Myocyte (in vitro differentiated cells): ENCODE data around the gene CRTC1. TPM values are rescaled to one million over a fixed set of nuclear protein-coding genes. Genes with fewer than 3 reads are reported as not detected.
"Not testable (repeated sequence)": the region's sequence is repeated elsewhere in the genome, so short reads cannot be mapped to it uniquely, and the experiment has no call there.

Experiments
- DNase-seq: peaks from one replicate; pipeline ENCODE4 v3.0.0-alpha.2; 2012; ENCODE audit warnings: low read depth
- total RNA-seq: library from RNA; depleted of rRNA; stranded (reverse); fragments of >200 nt; gene quantifications from 2 replicates; pipeline ENCODE4 v1.2.3, GENCODE V29; 2014

CRTC1 gene
- total RNA-seq, 1 donor from 2014 or later = 3.3 TPM

GRCh38 chr19:18798384-18799352, 115.2 kb downstream of the CRTC1 start:
- DNase-seq = no peak

GRCh38 chr19:18799389-18799970, 116.0 kb downstream of the CRTC1 start:
- DNase-seq = no peak

DNA sequence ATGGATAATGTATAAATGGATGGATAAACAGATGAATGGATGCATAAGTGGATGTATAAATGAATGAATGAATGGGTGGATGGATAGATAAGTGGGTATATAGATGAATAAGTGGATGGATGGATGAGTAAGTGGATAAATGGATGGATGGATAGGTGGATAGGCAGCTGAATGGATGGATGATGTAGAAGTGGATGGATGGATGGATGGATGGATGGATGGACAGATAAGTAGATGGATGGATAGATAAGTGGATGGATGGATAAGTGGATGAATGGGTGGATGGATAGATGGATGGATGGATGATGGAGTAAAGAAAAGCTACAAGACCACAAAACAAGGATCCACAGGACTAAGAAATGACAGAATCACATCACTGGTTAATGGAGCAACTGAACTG, 116.6 kb downstream of the CRTC1 start:
- no peak for DNase-seq

DNA sequence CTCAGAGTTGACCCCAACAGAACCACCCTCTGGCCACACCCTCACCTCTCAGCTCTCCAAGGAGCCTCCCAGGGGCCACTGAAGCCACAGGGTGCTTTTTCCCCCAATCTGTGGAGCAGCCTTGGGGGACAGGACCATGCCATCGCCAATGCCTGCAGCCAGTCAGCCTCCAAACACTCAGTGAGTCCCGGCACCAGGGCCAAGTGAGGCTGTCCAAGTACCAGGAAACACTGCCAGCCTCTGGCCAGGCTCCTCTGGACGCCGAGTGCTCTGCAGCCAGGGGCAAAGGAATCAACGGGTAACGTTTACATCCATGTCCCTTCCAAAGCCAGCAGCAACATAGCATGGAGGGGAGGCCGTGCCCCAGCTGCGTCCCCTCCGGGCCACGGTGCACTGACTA, 117.2 kb downstream of the CRTC1 start:
- DNase-seq = no peak

GRCh38 chr19:18802354-18802753, 118.9 kb downstream of the CRTC1 start:
- no peak for DNase-seq

DNA sequence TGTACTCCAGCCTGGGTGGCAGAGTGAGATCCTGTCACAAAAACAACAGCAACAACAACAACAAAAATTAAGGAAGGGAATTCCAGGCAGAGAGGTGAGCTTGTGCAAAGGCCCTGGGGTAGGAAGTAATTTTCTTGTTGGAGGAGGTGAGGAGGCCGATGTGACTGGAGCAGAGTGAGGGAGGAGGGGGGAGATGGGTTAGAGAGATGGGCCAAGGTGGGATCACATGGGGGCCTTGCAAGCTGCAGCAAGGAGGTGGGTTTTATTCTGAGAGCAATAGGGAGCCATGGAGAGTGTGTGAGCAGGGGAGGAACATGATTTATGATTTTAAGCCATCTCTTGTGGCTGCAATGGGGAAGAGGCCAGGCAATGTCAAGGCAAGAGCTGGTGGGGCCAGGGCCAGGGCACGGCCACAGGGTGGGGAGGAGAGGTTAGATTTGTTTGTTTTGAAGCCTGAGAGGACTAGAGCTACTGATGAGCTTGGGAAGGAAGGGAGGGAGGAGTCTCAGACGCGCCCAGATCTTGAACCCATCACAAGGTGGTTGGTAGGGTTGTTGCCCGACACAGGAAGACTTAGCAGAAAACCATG, 120.2 kb downstream of the CRTC1 start:
- no peak for DNase-seq

GRCh38 chr19:18804139-18804601, 120.7 kb downstream of the CRTC1 start:
- no peak for DNase-seq

- DNase-seq = no peak
These were observed 121.2 kb downstream of the CRTC1 start for GRCh38 chr19:18804643-18805042.

DNA sequence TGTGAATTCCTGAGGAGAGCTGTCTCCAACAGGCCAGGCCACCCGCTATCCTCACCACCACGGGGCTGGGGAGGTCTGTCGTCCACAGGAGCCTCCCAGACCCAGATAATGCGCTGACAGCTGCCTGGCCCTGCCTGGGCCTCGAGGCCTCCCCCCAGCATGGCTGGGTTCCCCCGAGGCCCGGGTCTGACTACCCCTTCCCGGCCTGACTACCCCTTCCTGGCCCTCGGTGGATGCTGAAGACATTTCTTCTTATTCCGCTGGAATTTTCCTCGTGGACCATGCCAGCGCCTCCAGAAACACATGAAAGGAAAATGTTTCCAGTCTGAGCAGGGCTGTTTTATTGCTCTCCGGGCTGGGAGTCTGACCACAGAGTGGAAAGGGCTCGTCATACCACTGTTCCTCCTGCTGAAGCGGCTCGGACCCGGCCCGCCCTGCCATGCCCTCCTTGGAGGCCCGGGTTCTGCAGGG, 124.4 kb downstream of the CRTC1 start:
- DNase-seq = no peak

DNA sequence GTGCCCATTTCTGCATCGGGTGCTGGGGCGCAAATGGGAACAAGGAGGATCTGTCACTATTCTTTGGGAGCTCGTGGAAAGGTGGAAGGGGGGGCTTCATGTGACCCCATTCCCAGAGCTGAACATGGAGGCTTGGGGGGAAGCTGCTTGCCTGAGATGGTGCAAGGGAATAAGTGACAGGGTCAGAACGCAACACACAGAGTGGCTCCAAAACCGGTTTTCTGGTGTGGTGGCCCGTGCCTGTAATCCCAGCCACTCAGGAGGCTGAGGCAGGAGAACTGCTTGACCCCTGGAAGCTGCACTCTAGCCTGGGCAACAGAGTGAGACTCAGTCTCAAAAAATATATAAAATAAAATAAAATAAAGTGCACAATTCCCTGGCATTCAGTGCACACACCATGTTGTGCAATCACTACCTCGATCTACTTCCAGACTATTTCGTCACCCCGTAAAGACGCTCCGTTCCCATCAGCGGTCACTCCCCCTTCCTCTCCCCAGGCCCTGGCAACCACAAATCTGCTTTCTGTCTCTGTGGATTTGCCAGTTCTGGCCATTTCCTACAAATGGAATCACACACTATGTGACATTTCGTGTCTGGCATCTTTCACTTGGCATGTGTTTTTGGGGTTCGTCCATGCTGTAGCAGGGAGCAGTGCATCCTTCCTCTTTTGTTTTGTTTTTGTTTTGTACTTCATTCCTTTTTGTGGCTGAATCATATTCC, 125.8 kb downstream of the CRTC1 start:
- peak; percentile 54 for DNase-seq

DNA sequence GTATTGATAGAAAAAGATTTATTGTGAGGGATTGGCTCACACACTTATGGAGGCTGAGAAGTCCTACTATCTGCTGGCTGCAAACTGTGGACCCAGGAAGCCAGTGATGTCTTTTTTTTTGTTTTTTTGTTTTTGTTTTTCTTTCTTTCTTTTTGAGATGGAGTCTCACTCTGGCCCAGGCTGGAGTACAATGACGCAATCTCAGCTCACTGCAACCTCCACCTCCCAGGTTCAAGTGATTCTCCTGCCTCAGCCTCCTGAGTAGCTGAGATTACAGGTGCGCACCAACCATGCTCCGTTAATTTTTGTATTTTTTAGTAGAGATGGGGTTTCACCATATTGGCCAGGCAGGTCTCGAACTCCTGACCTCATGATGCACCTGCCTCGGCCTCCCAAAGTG, 128.2 kb downstream of the CRTC1 start:
- not testable (repeated sequence) for DNase-seq

DNA sequence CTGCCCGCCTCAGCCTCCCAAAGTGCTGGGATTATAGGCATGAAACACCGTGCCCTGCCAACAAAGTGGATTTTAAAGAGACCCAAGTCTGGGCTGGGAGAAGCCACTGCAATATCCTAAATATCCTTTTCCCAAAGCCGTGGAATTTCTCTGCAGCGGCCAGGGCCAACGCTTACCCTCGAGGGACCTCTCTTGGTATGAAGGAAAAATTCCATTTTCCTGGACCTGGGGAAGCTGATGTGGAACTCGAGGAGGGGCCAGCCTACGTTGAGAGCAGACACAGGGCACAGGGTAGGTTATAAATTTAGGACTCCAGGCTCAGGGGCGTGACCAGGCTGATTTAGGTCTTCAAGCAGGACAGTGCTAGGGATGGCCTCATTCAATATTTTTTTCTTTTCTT, 130.6 kb downstream of the CRTC1 start:
- peak; percentile 41 for DNase-seq

DNA sequence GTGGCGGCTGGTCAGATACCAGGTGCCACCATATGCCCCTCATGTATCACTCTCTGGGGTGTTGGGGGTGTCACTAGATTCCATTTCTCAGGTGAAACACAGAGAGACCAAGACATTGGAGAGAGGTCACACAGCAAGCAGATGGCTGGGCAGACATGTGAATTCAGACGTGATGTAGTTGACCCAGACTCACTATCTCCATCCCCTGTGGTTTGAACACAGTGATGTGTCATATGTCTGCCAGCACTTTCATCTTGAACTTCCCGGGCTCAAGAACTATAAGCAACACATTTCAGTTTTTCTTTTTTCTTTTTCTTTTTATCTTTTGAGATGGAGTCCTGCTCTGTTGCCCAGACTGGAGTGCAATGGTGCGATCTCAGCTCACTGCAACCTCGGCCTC, 132.2 kb downstream of the CRTC1 start:
- no peak for DNase-seq

GRCh38 chr19:18816645-18817044, 133.2 kb downstream of the CRTC1 start:
- not testable (repeated sequence) for DNase-seq

DNA sequence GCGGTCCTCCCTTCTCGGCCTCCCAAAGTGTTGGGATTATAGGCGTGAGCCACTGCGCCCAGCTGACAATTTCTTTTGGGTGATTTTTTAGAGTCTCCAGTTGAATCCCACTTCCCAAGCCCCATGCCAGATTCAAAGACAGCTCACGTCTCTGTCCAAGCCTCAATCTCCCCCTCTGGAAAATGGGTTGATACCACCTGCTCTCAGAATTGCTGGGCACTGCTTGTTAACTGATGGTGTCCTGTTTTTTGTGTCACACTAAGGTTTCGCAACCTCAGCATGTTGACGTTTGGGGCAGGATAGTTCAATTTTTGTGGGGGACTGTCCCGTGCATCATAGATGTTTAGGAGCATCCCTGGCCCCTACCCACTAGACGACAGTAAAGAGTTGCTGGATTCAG, 134.1 kb downstream of the CRTC1 start:
- no peak for DNase-seq

DNA sequence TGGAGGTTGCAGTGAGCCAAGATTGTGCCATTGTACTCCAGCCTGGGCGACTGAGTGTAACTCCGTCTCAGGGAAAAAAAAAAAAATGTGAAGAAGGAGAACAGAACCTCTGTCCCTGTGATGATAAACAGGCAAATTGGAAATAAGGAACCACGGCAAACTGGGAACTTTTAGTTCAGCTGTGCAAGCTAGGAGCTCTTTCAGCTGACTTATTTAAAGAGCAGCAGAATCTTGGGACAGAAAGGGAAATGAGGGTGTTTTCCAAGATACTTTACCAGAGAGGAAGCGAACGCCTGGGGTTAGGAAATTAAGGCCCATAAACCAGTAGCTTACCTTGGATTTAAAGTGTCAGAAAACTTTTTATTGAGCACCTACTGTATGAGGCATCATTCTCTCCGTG, 145.3 kb downstream of the CRTC1 start:
- DNase-seq = no peak

GRCh38 chr19:18830488-18830887, 147.0 kb downstream of the CRTC1 start:
- DNase-seq = no peak

DNA sequence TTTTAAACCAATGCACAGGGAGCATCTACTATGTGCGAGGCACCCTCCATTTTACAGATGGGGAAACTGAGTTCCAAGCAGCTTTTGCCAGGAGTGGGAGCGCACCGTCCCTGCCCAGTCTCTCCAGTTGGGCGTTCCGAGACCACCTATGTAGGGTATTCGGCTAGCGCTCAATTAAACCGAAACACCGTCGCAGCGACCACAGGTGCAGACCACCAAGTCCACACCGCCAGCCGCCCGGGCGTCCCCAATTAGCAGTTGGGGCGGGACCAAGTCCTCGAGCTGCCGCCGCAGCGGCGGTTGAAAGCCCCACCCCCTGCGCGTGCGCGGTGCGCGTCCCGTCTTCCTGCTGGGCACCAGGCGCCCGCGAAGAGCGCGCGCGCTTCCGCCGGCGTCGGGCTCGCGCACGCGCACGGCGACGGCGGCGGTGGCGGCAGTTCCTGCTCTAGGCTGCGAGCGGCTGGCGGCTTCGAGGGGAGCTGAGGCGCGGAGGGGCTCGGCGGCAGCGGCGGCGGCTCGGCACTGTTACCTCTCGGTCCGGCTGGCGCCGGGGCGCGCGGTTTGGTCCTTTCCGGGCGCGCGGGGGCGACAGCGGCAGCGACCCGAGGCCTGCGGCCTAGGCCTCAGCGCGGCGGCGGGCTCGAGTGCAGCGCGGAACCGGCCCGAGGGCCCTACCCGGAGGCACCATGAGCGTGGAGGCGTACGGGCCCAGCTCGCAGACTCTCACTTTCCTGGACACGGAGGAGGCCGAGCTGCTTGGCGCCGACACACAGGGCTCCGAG, 148.2 kb downstream of the CRTC1 start, which contains the start of gene UPF1:
Gene UPF1, plus strand, starts transcription at position 436 of the 782 bp plus-strand sequence. Its CDS starts 251 bp downstream, at position 687.
- peak; percentile 92 for DNase-seq
